GM21526 (cell line): ENCODE results near the gene BAIAP2.

Experiments
- ATAC-seq: cut with Tn5 transposase; IDR thresholded peaks from one replicate; pipeline ENCODE4 v1.9.1; 2021; ENCODE audit warnings: moderate library complexity; ENCODE audit not compliant: unreplicated experiment, low FRiP score

BAIAP2 gene

DNA sequence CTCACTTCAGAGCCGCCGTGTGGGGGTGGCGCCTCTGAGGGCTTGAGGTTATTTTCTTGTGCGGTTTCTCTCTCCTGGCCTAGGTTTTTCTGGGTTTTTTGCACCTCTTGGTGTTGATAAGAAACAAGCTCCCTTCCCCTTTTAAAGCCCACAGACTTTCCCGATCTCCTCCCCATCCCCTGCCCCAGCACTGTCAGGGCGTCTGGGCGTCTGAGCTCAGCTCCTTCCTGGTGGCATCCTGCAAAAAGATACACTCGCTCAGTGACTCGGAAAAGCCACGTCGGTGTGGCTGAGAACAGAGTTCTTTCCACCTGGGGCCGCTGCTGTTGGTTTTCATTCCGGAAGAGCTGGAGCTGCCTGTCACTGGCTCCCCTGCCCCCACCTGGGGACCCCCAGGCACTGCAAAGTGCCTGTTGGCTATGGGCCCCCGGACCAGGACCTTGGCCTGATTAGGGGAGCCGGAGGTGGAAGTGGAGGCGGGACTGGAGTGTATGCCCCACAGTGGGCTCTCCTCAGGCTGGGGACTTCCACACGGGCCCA, 14.5 kb downstream of the BAIAP2 start:
- ATAC-seq, result no peak

DNA sequence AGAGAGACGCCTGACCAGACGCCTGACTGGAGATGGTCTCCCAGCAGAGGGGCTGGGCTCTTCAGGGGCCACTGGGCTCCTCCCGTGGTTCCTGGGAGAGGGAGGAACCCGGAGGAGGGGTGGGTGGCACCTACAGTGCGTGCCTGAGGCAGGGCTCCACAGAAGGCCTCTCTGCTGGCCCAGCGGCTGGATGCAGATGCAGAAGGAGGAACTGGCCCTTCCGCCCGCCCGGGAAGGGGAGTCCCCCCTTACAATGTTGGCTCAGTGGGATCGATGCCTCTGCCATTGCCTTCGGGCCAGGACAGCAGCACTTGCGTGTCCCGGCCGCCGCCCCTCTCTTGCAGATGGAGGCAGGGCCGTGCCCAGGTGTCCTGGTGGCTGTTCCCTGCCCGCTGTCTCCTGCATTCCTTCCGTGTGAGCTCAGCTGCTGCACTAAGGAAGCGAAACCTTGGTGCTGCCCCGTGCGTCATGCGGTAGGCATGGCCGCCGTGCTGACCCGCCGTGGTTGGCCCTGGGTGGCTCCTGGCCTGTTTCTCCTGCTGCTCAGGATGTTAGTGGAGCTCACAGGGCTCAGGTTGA, 15.1 kb downstream of the BAIAP2 start:
- ATAC-seq, result no peak

GRCh38 chr17:81050645-81051625, 16.0 kb downstream of the BAIAP2 start:
- ATAC-seq, result no peak

DNA sequence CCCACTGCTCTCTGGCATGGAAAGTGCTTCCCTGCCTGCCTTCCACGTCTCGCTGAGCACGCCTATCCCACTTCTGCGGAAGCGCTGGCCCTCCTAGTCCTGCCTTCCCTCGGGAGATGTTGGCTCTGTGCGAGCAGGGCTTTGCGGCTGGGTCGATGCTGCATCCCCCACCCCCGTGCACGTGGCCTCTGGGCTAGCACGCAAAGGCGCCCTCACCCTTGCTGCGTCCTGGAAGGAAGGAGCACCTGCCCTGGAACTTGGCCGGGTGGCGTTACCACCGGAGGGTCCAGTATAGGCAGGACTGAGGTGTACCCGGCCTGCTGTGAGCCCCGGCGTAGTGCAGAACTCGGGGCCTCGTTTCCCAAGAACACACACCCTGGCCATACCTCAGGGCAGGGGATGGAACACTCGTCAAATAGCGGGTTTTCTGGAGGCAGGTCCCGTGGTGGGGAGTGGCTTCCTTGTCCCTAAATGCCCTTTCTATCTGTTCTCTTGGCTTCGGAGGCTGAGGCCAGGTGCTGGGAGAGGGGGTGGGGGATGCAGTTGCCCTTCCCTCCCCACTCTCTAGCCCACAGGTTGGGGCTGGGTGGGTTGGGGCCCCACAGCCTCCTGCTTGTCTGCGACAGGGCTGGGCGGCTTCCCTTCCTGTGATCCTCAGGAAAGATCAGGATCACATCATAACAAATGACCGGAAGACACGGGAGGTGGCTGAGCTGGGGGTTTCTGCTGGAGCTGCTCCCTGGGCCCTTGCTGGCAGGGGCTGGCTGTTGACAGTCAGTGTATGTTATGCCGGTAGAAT, 17.4 kb downstream of the BAIAP2 start:
- ATAC-seq, result no peak

DNA sequence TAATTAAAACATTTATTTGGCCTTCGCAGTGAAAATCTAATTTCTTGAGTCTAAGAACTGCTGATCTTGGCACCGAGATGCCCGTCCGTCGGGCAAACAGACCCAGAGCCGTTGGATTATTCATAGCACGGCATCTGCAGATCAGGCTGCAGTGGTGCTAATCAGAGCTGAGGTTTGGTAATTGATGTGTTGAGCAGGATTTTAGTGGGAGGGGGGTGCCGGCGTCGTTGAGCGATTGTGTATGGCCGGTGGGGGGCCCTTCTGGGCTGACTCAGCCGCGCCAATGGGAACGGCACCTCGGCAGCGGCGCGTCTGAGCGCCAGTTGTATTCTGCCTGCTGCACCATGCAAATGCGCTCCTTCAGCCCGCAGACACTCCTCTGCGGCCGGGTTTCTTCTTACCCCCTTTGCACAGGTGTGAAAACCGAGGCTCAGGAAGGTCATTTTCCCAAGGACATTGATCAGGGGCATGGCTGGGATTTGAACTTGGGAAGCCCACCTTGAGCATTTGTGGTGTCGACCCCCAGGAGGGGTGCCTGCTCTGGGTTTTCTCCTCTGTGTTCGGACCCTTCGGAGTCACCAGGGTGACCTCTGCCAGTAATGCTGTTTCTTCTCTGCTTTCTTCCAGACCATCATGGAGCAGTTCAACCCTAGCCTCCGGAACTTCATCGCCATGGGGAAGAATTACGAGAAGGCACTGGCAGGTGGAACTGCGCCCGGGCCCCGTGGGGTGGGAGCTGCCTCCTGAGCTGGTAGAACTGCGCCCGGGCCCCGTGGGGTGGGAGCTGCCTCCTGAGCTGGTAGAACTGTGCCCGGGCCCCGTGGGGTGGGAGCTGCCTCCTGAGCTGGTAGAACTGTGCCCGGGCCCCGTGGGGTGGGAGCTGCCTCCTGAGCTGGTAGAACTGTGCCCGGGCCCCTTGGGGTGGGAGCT, 18.4 kb downstream of the BAIAP2 start:
- ATAC-seq, result no peak

DNA sequence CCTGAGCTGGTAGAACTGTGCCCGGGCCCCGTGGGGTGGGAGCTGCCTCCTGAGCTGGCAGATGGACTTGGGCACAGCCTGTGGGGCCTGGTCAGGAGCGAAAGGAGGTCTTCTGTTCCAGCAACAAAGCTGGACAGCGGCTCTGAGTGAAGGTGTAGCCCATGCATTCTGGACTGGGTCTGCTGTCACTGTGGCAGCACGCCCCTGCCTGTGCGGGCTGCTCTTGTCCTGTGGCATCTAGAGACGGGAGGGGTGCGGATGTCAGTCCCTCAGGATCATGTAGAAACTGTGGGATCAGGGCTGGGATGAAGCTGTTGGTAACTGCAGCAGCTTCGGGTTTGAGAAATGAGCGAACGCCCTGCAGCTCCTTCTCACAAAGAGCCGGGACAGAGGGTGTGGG, 19.4 kb downstream of the BAIAP2 start:
- no peak for ATAC-seq

GRCh38 chr17:81054881-81055370, 20.0 kb downstream of the BAIAP2 start:
- no peak for ATAC-seq

DNA sequence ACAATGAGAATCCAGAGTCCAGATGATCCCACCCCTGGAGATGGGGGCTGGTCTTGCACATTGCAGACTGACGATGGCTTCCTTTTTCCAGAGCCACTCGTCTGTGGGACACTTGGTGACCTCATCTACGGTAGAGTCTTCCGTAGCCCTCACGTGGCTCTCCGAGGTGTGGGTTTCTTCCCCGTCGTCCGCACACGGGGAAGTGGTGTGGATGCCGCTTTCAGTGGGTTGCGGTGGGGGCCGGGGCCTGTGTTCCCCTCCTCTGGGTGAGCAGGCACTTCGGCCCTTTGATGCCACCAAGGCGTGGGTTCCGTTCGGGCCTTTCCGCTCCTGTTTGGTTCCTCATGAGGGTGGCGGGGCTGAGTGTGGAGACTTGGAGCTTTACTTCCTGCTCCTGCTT, 21.4 kb downstream of the BAIAP2 start:
- ATAC-seq, result no peak

DNA sequence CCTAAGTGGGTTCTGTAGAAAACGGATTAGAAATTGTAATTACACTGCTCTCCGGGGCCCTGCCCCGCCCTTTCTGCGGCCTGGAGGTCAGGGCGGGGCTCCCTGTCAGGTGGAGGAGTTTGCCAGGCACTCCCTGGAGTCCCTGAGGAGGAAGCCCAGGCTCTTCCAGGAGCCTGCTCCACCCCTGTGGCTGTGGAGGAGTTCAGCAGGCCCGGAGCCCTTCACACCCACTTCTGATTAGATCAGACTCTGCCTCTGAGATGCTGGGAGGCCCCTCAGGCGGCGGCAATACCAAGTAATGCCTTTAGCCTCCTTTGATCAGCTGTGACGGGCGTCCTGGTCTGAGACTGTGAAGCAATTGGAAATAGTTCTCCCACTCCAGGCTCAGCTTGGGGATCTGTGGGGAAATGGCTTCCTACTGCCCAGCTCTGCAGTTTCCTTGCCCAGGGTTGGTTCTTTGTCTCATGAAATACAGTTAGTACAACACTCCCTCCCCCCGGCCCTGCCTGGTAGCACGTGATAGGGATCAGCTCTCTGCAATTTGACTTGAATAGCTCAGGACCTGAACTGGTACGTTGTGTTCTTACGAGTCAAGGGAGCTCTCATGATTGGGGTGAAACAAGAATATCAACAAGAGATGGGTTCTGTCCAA, 22.3 kb downstream of the BAIAP2 start:
- ATAC-seq, result no peak

- ATAC-seq, result no peak
Observed at GRCh38 chr17:81057777-81058176, 22.8 kb downstream of the BAIAP2 start.

- ATAC-seq, result no peak
Observed at GRCh38 chr17:81058263-81058871, 23.4 kb downstream of the BAIAP2 start.

DNA sequence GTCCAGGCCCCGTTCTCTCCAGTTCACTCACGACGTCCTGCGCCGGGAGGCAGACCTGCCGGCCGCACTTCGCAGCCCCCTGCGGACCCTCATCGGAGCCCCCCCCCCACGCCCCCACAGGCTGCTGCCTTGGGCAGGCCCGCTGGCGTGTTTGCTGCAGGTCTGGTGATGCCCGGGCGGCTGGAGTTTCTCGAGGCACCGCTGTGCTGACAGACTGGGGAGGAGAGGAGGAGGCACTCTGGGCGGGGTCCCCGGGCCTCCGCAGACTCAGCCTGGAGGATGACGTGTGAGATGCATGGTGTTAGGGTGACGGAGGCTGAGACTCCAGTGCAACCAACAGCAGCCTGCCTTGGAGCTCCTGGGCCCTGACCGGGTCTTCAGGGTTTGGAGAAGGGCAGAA, 24.1 kb downstream of the BAIAP2 start:
- no peak for ATAC-seq

GRCh38 chr17:81060416-81060815, 25.5 kb downstream of the BAIAP2 start:
- no peak for ATAC-seq

- no peak for ATAC-seq
Observed at GRCh38 chr17:81061027-81061735, 26.2 kb downstream of the BAIAP2 start.

DNA sequence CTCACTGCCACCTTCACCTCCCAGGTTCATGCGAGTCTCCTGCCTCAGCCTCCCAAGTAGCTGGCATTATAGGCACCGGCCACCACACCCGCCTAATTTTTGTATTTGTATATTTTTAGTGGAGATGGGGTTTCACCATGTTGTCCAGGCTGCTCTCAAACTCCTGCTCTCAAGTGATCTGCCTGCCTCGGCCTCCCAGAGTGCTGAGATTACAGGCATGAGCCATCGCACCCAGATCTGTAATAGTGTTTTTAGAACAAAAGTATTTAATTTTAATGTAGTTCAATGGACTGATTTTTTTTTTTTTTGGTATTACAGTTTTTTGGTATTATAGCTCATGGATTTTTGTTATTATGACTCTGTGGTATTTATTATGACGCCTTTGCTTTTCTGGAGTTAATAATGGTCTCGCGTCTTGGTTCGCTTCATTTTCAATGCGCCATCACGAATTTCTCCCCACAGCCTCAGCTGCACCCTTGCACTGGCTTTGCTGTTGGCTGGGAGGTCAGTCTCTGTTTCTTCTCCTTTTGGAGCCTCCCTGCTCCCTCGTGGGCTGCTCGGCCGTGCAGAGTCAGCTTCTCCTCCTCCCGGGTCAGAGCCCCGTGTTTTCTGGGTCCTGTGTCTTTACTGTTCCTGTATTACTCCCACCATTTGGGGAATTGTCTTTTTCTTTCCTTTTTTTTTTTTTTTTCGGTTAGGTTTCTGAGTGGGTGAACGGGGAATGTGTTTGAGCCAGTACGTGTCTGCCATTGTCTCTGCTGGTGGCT, 27.2 kb downstream of the BAIAP2 start:
- ATAC-seq, result no peak

DNA sequence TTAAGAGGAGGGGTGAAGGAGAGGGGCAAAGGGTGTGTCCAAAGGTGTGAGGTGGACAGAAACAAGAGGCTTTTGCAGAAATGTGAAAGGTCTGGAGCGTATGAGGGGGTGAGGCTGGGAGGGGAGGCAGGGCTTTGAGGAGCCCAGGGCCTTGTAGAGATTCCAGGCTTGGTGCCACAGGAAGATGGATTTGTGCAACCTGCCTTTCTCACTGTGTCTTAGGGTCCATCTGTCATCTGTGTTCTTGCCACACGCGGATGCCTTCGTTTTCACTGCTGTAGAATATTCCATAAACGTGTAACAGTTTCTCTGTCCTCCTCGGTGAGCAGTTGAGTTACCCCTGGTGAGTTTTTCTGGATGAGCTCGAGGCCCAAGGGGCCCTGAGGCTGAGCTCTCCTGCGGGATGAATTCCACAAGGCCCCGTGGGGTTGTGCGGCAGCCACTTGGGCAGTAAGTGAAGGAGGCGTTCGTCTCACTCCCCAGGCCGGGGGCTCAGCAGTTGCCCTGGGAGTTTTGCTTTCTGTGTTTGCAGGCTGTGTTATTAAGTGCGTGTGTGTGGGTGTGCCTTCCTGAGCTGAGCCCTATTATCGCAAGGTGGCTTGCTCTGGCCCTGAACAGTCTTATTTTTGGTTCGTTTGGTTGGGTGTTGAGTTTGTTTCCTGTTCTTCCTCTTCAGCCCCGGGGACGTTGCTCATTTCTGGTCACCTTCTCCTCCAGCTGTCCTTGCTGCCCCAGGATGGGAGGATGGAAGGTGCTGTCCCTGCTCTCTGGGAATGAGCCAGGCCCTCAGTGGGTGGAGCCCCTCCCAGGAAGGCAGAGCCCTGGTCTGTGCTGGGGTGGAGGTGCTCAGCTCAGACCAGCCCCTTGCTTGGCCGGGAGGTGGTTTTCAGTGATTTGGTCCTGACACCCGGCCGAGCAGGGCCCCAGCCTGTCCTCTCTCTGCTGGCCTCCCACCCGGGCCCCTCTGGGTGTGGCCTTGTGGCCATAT, 28.4 kb downstream of the BAIAP2 start:
- no peak for ATAC-seq
